ENCODE measurements around the gene PIGN. TPM values are rescaled to one million over a fixed set of nuclear protein-coding genes. Genes with fewer than 3 reads are reported as not detected.

The PIGN gene
- 55.5 and 66.0 TPM in 2 replicates for total RNA-seq

DNA sequence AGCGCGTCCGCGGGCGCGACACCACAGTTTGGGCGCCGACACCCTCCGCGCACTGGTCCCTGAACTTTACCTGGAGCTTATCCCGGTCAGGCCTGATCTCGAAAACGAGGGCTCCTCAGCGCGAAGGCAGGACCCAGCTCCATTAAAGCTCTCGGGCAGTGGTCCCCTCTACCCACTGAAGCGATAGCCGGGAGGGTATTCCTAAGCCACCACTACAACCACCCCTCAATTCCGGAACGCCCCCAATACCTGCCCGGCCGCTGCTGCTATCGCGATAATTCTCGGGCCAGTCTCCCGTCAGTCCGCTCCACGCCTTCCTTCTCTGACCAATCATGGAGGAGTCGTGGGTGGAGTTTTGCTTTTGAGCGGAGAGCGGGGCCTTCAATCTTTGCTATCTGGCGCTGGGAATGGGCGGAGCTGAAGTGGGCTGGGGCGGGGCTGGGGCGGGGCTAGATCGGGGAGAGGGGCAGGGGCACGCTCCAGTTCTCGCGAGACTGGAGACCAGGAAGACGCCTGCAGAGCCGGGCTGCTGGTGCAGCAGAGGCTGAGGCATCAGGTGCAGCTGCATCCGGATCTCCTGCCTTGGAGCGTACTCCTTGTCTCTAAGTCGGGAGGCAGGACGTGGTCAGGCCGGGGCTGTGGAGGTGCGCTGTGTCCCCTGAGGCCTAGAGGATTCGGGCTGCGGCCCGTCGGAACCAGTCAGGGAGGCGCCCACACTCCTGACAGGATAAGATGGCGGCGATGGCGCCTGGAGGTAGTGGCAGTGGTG is at the start of gene PIGN, which contains the start of gene RELCH:
TSS of gene PIGN (minus strand) at position 283 of the 769 bp plus-strand sequence. CDS start 25,703 bp downstream, outside the sequence.
TSS of gene RELCH (plus strand) at position 482 of the 769 bp plus-strand sequence. CDS start at position 733, 251 bp downstream.

Other genes starting within 250 kb of the PIGN start
- gene RELCH, start 199 bp upstream of the PIGN start, total RNA-seq, result 42.4 and 50.3 TPM in 2 replicates
- 0.34 and 1.00 TPM in 2 replicates for gene TNFRSF11A, start 138.3 kb upstream of the PIGN start, total RNA-seq

Measured in nasal cavity respiratory epithelium epithelial cell of viscerocranial mucosa (primary cell).